Activated T-helper 17 cell treated with anti-CD3 and anti-CD28 coated beads, Interleukin-2, amount 50 U/mL, for 72 hours (primary cell): ENCODE data around the gene FKBP10. TPM values are rescaled to one million over a fixed set of nuclear protein-coding genes. Genes with fewer than 3 reads are reported as not detected.
A peak's percentile ranks its signal among the peaks of the same experiment; 100 is the strongest.

Experiments used
- ATAC-seq: fragments of 150-1000 bp; cut with Tn5 transposase; replicated peaks from 2 replicates; pipeline ENCODE4 v1.10.0; 2021; ENCODE audit warnings: mild to moderate bottlenecking, moderate library complexity
- H3K27ac Mint-ChIP-seq: one replicate; pipeline ENCODE4 v1.8.0; 2022; ENCODE audit warnings: mixed read lengths
- H3K27me3 Mint-ChIP-seq: one replicate; pipeline ENCODE4 v1.8.0; 2022; ENCODE audit warnings: mixed read lengths
- H3K36me3 Mint-ChIP-seq: one replicate; pipeline ENCODE4 v1.8.0; 2022; ENCODE audit warnings: low read depth, mild to moderate bottlenecking, mixed read lengths
- H3K4me1 Mint-ChIP-seq: one replicate; pipeline ENCODE4 v1.8.0; 2022; ENCODE audit warnings: mixed read lengths
- H3K4me3 Mint-ChIP-seq: one replicate; pipeline ENCODE4 v1.8.0; 2022; ENCODE audit warnings: mild to moderate bottlenecking, mixed read lengths
- H3K9me3 Mint-ChIP-seq: one replicate; pipeline ENCODE4 v1.8.0; 2022; ENCODE audit warnings: mixed read lengths
- total RNA-seq, 2 donors: library from RNA; stranded (reverse); gene quantifications; one replicate each; pipeline ENCODE4 v1.2.3, GENCODE V29; 2022

Gene FKBP10
- total RNA-seq, 2 donors from 2014 or later: 0.09 to 0.37 TPM

GRCh38 chr17:41810659-41811548, 1.9 kb upstream of the FKBP10 start:
- no peak overlapping the region for H3K27ac Mint-ChIP-seq
- peak overlapping the region; percentile 85 for H3K4me3 Mint-ChIP-seq
- ATAC-seq: peak; percentile 37
- H3K9me3 Mint-ChIP-seq: no peaks in the 10 kb centered on the region
- H3K4me1 Mint-ChIP-seq: peaks cover 6% of the 10 kb centered on the region
- H3K27me3 Mint-ChIP-seq: peaks cover 3% of the 10 kb centered on the region
- H3K36me3 Mint-ChIP-seq: no peaks in the 10 kb centered on the region

- Mint-ChIP-seq H3K4me1 (peaks cover 6% of the 10 kb centered on the region), H3K4me3 (peak within 1 kb of the TSS; percentile 85), H3K36me3 (no peaks in the 10 kb centered on the region), H3K27ac (peak within 1 kb of the TSS; percentile 73), H3K27me3 (peaks cover 3% of the 10 kb centered on the region), H3K9me3 (no peaks in the 10 kb centered on the region)
- peak; percentile 91 for ATAC-seq
Measured at GRCh38 chr17:41811549-41812380, 1.0 kb upstream of the FKBP10 start, which contains the start of gene P3H4. Gene P3H4 (minus strand): TSS chr17:41811949. CDS start chr17:41811915, 34 bp downstream.

- H3K9me3 Mint-ChIP-seq: no peaks in the 10 kb centered on the region
- peaks cover 6% of the 10 kb centered on the region for H3K4me1 Mint-ChIP-seq
- peaks cover 3% of the 10 kb centered on the region for H3K27me3 Mint-ChIP-seq
- no peaks in the 10 kb centered on the region for H3K36me3 Mint-ChIP-seq
- no peak overlapping the region for H3K27ac Mint-ChIP-seq
- H3K4me3 Mint-ChIP-seq: peak overlapping the region; percentile 85
- ATAC-seq: no peak
Measured at GRCh38 chr17:41813152-41813680, 412 bp downstream of the FKBP10 start.

GRCh38 chr17:41813699-41814124, 908 bp downstream of the FKBP10 start:
- peak overlapping the region; percentile 28 for H3K27ac Mint-ChIP-seq
- H3K36me3 Mint-ChIP-seq: no peaks in the 10 kb centered on the region
- no peaks in the 10 kb centered on the region for H3K9me3 Mint-ChIP-seq
- no peak for ATAC-seq
- peaks cover 3% of the 10 kb centered on the region for H3K27me3 Mint-ChIP-seq
- peak overlapping the region; percentile 85 for H3K4me3 Mint-ChIP-seq
- peaks cover 6% of the 10 kb centered on the region for H3K4me1 Mint-ChIP-seq

- Mint-ChIP-seq H3K36me3 (no peaks in the 10 kb centered on the region), H3K9me3 (no peaks in the 10 kb centered on the region), H3K4me1 (peaks cover 6% of the 10 kb centered on the region), H3K27ac (peak overlapping the region; percentile 28), H3K27me3 (peaks cover 3% of the 10 kb centered on the region), H3K4me3 (no peak overlapping the region)
- no peak for ATAC-seq
Measured at GRCh38 chr17:41814195-41814594, 1.4 kb downstream of the FKBP10 start.

- H3K4me3 Mint-ChIP-seq: no peak overlapping the region
- H3K36me3 Mint-ChIP-seq: no peaks in the 10 kb centered on the region
- H3K27me3 Mint-ChIP-seq: peaks cover 3% of the 10 kb centered on the region
- no peaks in the 10 kb centered on the region for H3K9me3 Mint-ChIP-seq
- no peak for ATAC-seq
- H3K27ac Mint-ChIP-seq: no peak overlapping the region
- H3K4me1 Mint-ChIP-seq: no peaks in the 10 kb centered on the region
Measured at GRCh38 chr17:41816637-41817320, 4.0 kb downstream of the FKBP10 start.

GRCh38 chr17:41818024-41818423, 5.2 kb downstream of the FKBP10 start:
- Mint-ChIP-seq H3K27ac (no peak overlapping the region), H3K9me3 (no peaks in the 10 kb centered on the region), H3K4me1 (no peaks in the 10 kb centered on the region), H3K4me3 (no peak overlapping the region), H3K36me3 (no peaks in the 10 kb centered on the region), H3K27me3 (no peaks in the 10 kb centered on the region)
- no peak for ATAC-seq

GRCh38 chr17:41821776-41822175, 9.0 kb downstream of the FKBP10 start:
- ATAC-seq: no peak
- H3K36me3 Mint-ChIP-seq: peaks cover 22% of the 10 kb centered on the region
- no peaks in the 10 kb centered on the region for H3K27me3 Mint-ChIP-seq
- no peaks in the 10 kb centered on the region for H3K4me1 Mint-ChIP-seq
- H3K4me3 Mint-ChIP-seq: no peak overlapping the region
- no peak overlapping the region for H3K27ac Mint-ChIP-seq
- no peaks in the 10 kb centered on the region for H3K9me3 Mint-ChIP-seq

GRCh38 chr17:41822216-41823140, 9.7 kb downstream of the FKBP10 start:
- H3K36me3 Mint-ChIP-seq: peaks cover 25% of the 10 kb centered on the region
- no peak for ATAC-seq
- H3K27me3 Mint-ChIP-seq: no peaks in the 10 kb centered on the region
- H3K27ac Mint-ChIP-seq: no peak overlapping the region
- H3K4me3 Mint-ChIP-seq: no peak overlapping the region
- no peaks in the 10 kb centered on the region for H3K4me1 Mint-ChIP-seq
- H3K9me3 Mint-ChIP-seq: no peaks in the 10 kb centered on the region

GRCh38 chr17:41823141-41823524, 10.3 kb downstream of the FKBP10 start:
- Mint-ChIP-seq H3K4me1 (no peaks in the 10 kb centered on the region), H3K27me3 (no peaks in the 10 kb centered on the region), H3K36me3 (peaks cover 32% of the 10 kb centered on the region), H3K9me3 (no peaks in the 10 kb centered on the region), H3K4me3 (no peak overlapping the region), H3K27ac (no peak overlapping the region)
- ATAC-seq: no peak

- peaks cover 34% of the 10 kb centered on the region for H3K36me3 Mint-ChIP-seq
- no peak for ATAC-seq
- no peaks in the 10 kb centered on the region for H3K9me3 Mint-ChIP-seq
- no peak overlapping the region for H3K27ac Mint-ChIP-seq
- no peaks in the 10 kb centered on the region for H3K4me1 Mint-ChIP-seq
- H3K27me3 Mint-ChIP-seq: no peaks in the 10 kb centered on the region
- no peak overlapping the region for H3K4me3 Mint-ChIP-seq
Measured at GRCh38 chr17:41823580-41823979, 10.8 kb downstream of the FKBP10 start.

GRCh38 chr17:41824086-41824485, 11.3 kb downstream of the FKBP10 start:
- Mint-ChIP-seq H3K9me3 (no peaks in the 10 kb centered on the region), H3K27ac (no peak overlapping the region), H3K36me3 (peaks cover 38% of the 10 kb centered on the region), H3K4me1 (no peaks in the 10 kb centered on the region), H3K4me3 (no peak overlapping the region), H3K27me3 (no peaks in the 10 kb centered on the region)
- ATAC-seq: no peak

GRCh38 chr17:41825175-41825845, 12.5 kb downstream of the FKBP10 start:
- no peak for ATAC-seq
- no peak overlapping the region for H3K27ac Mint-ChIP-seq
- H3K4me3 Mint-ChIP-seq: no peak overlapping the region
- H3K27me3 Mint-ChIP-seq: no peaks in the 10 kb centered on the region
- H3K9me3 Mint-ChIP-seq: no peaks in the 10 kb centered on the region
- H3K36me3 Mint-ChIP-seq: peaks cover 50% of the 10 kb centered on the region
- no peaks in the 10 kb centered on the region for H3K4me1 Mint-ChIP-seq
